GM20431 (cell line): Measurements from ENCODE around the gene RPL27.

Source experiments
- in situ Hi-C: fragments of 300-500 bp; cut with MseI, MboI; formaldehyde crosslinking; loops from one replicate; pipeline ENCODE4 v1.15.0; 2020; ENCODE audit warnings: low sequenced_read_pairs; ENCODE audit not compliant: unreplicated experiment

RPL27 gene

DNA sequence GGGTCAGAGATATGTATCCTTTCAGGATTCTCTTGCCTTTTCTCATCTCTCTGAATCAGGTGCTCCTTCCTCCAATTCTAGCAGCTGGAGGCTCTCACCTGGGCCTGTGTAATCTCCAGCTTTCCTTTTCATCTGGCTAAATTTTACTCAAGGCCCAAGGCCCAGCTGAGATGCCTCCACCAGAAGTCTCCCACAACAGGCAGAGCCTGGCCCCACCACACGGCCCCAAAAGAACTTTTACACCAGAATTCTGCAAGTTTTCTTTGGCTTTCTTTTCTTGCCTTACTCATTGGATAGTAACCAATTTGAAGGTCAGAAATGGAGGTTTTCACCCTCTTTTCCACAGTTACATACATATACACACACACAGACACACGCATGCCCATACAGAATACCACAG lies 41.4 kb downstream of the RPL27 start:
- in situ Hi-C loops: no loop called here

DNA sequence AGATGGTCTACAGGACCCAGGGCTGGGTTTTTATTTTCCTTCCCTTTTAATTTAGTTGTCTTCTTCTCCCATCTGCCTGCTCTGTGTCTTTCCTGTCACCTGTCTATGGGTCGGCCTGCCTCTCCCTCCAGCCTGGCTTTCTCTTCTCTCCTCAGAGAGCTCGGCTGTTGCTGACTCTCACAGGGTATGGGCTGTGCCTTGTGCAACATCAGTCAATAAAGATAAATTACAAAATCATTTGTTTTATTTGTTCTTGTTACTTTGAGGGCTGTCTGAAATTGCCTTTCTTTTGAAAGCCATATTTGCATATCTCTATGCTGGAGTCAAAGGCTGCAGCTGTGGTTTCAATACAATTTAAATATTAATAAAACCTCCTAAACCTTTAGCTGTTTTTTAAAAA lies 42.4 kb downstream of the RPL27 start:
- in situ Hi-C loops: no loop called here

- in situ Hi-C loops: no loop called here
These were observed 43.9 kb downstream of the RPL27 start for GRCh38 chr17:43042025-43042628.

GRCh38 chr17:43043307-43043706 lies 45.1 kb downstream of the RPL27 start:
- in situ Hi-C loops: no loop called here

DNA sequence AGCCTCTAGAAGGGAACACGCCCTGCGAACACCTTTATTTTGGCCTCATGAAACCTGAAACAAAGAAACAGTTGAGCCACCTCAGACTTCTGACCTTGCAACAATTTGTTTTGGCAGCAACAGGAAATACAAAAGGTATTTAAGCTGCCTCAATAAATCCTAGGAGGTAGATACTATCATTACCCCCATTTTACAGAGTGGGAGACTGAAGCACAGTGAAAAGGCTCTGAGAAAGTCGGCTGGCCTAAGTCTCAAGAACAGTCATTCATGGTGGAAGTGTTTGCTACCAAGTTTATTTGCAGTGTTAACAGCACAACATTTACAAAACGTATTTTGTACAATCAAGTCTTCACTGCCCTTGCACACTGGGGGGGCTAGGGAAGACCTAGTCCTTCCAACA lies 45.8 kb downstream of the RPL27 start:
- in situ Hi-C loops: no loop called here

DNA sequence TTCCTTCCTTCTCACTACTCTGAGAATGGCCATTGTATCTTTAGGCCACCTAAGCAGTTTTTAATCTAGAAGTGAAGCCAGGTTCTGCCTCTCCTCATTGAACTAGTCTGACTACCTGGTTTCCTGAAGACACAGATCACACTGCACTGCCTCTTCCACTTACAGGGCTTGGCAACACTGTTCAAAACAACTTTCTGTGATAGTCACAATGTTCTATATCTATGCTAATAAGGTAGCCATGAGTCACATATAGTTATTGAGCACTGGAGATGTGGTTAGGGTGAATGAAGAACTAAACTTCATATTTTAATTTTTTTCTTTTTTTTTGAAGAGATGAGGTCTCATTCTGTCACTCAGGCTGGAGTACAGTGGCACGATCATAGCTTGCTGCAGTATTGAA lies 53.8 kb downstream of the RPL27 start:
- in situ Hi-C loops: no loop called here
